Measurements from ENCODE around the gene PATJ. TPM values are rescaled to one million over a fixed set of nuclear protein-coding genes. Genes with fewer than 3 reads are reported as not detected.
"Not testable (repeated sequence)": the region's sequence is repeated elsewhere in the genome, so short reads cannot be mapped to it uniquely, and the experiment has no call there.

PATJ gene
- total and polyA plus RNA-seq, 2 experiments from 2014 or later = 20.0 to 44.8 TPM

DNA sequence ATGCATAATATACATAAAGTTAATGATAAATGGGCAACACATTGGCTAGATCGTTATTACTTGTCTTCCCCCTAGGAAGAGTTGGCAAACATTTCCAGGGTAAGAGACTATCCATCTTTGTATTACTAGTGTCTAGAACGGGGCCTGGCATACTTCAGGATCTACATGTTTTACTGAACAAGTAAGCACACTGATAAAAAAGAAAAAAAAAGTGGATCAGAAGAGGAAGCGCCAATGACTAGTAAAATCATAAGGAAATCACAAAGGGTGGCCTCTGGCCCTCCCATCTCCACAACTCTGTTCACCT lies 17.8 kb upstream of the PATJ start:
- Histone ChIP-seq H3K79me2 (peaks cover 50% of the 10 kb centered on the region), H3K9me3 (ENCODE audit: low read depth) (no peaks in the 10 kb centered on the region), H3K4me3 (peak overlapping the region; percentile 96), H3K4me1 (ENCODE audit: insufficient read depth) (peaks cover 12% of the 10 kb centered on the region), H3K9me2 (replicated peaks; ENCODE audit: insufficient read depth) (no peaks in the 10 kb centered on the region), H3K36me3 (replicated peaks; ENCODE audit: insufficient read depth, low read depth) (no peaks in the 10 kb centered on the region), H3K4me2 (peak overlapping the region; percentile 73), H4K20me1 (ENCODE audit: insufficient read depth, poor library complexity, severe bottlenecking) (no peaks in the 10 kb centered on the region), H3K27me3 (no peaks in the 10 kb centered on the region), H3K27ac (peak overlapping the region; percentile 93), H2AFZ (peak overlapping the region; percentile 97)
- 10% methylated on average over 3 of the region's 3 CpGs for WGBS (ENCODE audit: low lambda C conversion rate, missing lambda C conversion rate)
- TF ChIP-seq EZH2phosphoT487 (IDR thresholded peaks at IDR 0.05; ENCODE audit: low read depth, severe bottlenecking, unreplicated experiment) = no peak
- TF ChIP-seq EZH2 (IDR thresholded peaks at IDR 0.05; ENCODE audit: borderline replicate concordance) = no peak
- TF ChIP-seq CTCF (IDR thresholded peaks at IDR 0.05; ENCODE audit: poor library complexity) = no peak
- DNase-seq (ENCODE audit: low spot score) = no peak

DNA sequence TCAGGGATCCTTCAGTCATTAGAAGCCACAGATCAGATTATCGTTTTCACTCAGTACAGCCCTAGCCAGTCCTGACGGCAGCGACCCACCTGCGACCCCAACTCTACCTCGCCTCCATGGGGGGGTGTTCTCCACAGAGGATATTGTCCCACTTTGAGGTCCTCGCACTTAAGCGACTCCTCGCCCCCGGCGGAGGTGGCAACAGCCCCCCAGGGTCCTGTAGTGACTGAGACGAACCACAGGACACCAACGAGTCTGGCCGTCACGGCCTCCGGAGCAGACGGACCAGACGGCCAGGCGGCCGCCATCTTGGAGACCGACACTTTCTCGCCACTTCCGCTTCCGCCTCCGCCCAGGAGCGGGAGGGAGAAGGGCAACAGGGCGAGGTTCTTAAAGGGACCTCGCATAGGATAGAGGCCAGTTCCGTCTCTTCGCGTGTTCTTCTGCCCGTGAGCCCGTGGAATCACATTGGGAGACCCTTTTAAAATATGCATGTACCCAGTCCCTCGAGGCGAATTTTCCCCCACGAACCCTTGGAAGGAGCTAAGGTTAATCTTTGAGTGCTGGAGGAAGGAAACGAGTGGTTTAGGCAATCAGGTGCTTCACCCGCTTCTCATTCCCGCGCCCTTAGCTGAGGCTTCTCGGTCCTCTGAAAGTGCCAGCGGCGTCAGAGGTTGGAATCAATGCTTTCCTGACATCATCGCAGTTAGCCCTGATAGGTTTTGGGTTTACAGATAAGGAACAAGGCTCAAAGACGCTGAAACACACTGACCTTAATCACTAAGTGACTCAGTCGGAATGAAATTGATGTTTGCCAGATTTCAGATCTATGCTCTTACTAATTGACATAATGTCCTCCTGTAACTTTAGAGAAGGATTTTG lies 17.2 kb upstream of the PATJ start, which contains the start of gene TM2D1:
Gene TM2D1 (minus strand): TSS at position 329 of the 882 bp plus-strand sequence. CDS start 21 bp downstream, at position 308.
- Histone ChIP-seq H3K27ac (peak within 1 kb of the TSS; percentile 93), H4K20me1 (ENCODE audit: insufficient read depth, poor library complexity, severe bottlenecking) (no peaks in the 10 kb centered on the region), H3K36me3 (replicated peaks; ENCODE audit: insufficient read depth, low read depth) (no peaks in the 10 kb centered on the region), H3K4me3 (peak within 1 kb of the TSS; percentile 96), H3K9me2 (replicated peaks; ENCODE audit: insufficient read depth) (no peaks in the 10 kb centered on the region), H3K79me2 (peaks cover 45% of the 10 kb centered on the region), H3K9me3 (ENCODE audit: low read depth) (no peaks in the 10 kb centered on the region), H3K4me2 (peak within 1 kb of the TSS; percentile 73), H3K4me1 (ENCODE audit: insufficient read depth) (peaks cover 12% of the 10 kb centered on the region), H3K27me3 (no peaks in the 10 kb centered on the region), H2AFZ (peak within 1 kb of the TSS; percentile 97)
- peak; percentile 94 for DNase-seq (ENCODE audit: low spot score)
- WGBS (ENCODE audit: low lambda C conversion rate, missing lambda C conversion rate) = 1% methylated on average over 45 of the region's 45 CpGs
- TF ChIP-seq EZH2 (IDR thresholded peaks at IDR 0.05; ENCODE audit: borderline replicate concordance) (no peak), CTCF (IDR thresholded peaks at IDR 0.05; ENCODE audit: poor library complexity) (no peak)

- H3K9me3 ChIP-seq (ENCODE audit: low read depth) = no peaks in the 10 kb centered on the region
- H3K4me1 ChIP-seq (ENCODE audit: insufficient read depth) = peaks cover 12% of the 10 kb centered on the region
- H4K20me1 ChIP-seq (ENCODE audit: insufficient read depth, poor library complexity, severe bottlenecking) = no peaks in the 10 kb centered on the region
- no peak overlapping the region for H3K4me2 ChIP-seq
- H2AFZ ChIP-seq = no peak overlapping the region
- 90% methylated on average over 3 of the region's 3 CpGs for WGBS (ENCODE audit: low lambda C conversion rate, missing lambda C conversion rate)
- no peaks in the 10 kb centered on the region for H3K27me3 ChIP-seq
- TF ChIP-seq EZH2phosphoT487 (IDR thresholded peaks at IDR 0.05; ENCODE audit: low read depth, severe bottlenecking, unreplicated experiment) (no peak), EZH2 (IDR thresholded peaks at IDR 0.05; ENCODE audit: borderline replicate concordance) (no peak), CTCF (IDR thresholded peaks at IDR 0.05; ENCODE audit: poor library complexity) (no peak)
- no peak for DNase-seq (ENCODE audit: low spot score)
- no peaks in the 10 kb centered on the region for H3K36me3 ChIP-seq (replicated peaks; ENCODE audit: insufficient read depth, low read depth)
- no peak overlapping the region for H3K27ac ChIP-seq
- H3K79me2 ChIP-seq = peaks cover 23% of the 10 kb centered on the region
- H3K9me2 ChIP-seq (replicated peaks; ENCODE audit: insufficient read depth) = no peaks in the 10 kb centered on the region
- H3K4me3 ChIP-seq = no peak overlapping the region
Observed at GRCh38 chr1:61727544-61727943, 14.7 kb upstream of the PATJ start.

- H3K9me2 ChIP-seq (replicated peaks; ENCODE audit: insufficient read depth); H3K4me3 ChIP-seq; H3K27ac ChIP-seq; H3K27me3 ChIP-seq; DNase-seq (ENCODE audit: low spot score); H4K20me1 ChIP-seq (ENCODE audit: insufficient read depth, poor library complexity, severe bottlenecking); H3K4me1 ChIP-seq (ENCODE audit: insufficient read depth); H2AFZ ChIP-seq; H3K36me3 ChIP-seq (replicated peaks; ENCODE audit: insufficient read depth, low read depth); H3K4me2 ChIP-seq; H3K9me3 ChIP-seq (ENCODE audit: low read depth); H3K79me2 ChIP-seq: not testable (repeated sequence)
- 0% methylated on average over 1 of the region's 1 CpG for WGBS (ENCODE audit: low lambda C conversion rate, missing lambda C conversion rate)
Observed at GRCh38 chr1:61730679-61731078, 11.6 kb upstream of the PATJ start.

Data from hepatocyte (in vitro differentiated cells).